Activated naive CD8-positive, alpha-beta T cell treated with anti-CD3 and anti-CD28 coated beads, Interleukin-2, amount 10 ng/mL, durations not matched to agents 7 days and 5 days (primary cell): ENCODE results near the gene METTL23. TPM values are rescaled to one million over a fixed set of nuclear protein-coding genes. Genes with fewer than 3 reads are reported as not detected.

Experiments used
- ATAC-seq: fragments of 150-1000 bp; cut with Tn5 transposase; one replicate; pipeline ENCODE4 v1.10.0; 2021; ENCODE audit warnings: low read depth, moderate library complexity
- POLR2A ChIA-PET: fragments of 350-600 bp; sonication (Branson Sonifier 250); formaldehyde crosslinking; loops from one replicate; lab custom pipeline; 2021; ENCODE audit warnings: antibody characterized with exemption; lab: Charles Lee
- DNase-seq: peaks from one replicate; pipeline ENCODE4 v3.0.0; 2021
- H3K27ac Mint-ChIP-seq: one replicate; pipeline ENCODE4 v1.8.0; 2022; ENCODE audit warnings: mild to moderate bottlenecking, mixed read lengths
- H3K27me3 Mint-ChIP-seq: one replicate; pipeline ENCODE4 v1.8.0; 2022; ENCODE audit warnings: mild to moderate bottlenecking, moderate library complexity, mixed read lengths
- H3K36me3 Mint-ChIP-seq: one replicate; pipeline ENCODE4 v1.8.0; 2021; ENCODE audit warnings: mild to moderate bottlenecking, mixed read lengths
- H3K4me1 Mint-ChIP-seq: one replicate; pipeline ENCODE4 v1.8.0; 2021; ENCODE audit warnings: mixed read lengths
- H3K4me3 Mint-ChIP-seq: one replicate; pipeline ENCODE4 v1.8.0; 2022; ENCODE audit warnings: mild to moderate bottlenecking, moderate library complexity, mixed read lengths
- H3K9me3 Mint-ChIP-seq: one replicate; pipeline ENCODE4 v1.8.0; 2021; ENCODE audit warnings: mixed read lengths
- total RNA-seq, 2 experiments: library from RNA; stranded (reverse); gene quantifications; one replicate each; pipeline ENCODE4 v1.2.3, GENCODE V29; 2021

The METTL23 gene, protein sequence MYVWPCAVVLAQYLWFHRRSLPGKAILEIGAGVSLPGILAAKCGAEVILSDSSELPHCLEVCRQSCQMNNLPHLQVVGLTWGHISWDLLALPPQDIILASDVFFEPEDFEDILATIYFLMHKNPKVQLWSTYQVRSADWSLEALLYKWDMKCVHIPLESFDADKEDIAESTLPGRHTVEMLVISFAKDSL
- 10 to 100 TPM; 51.1 to 54.1 TPM for total RNA-seq

DNA sequence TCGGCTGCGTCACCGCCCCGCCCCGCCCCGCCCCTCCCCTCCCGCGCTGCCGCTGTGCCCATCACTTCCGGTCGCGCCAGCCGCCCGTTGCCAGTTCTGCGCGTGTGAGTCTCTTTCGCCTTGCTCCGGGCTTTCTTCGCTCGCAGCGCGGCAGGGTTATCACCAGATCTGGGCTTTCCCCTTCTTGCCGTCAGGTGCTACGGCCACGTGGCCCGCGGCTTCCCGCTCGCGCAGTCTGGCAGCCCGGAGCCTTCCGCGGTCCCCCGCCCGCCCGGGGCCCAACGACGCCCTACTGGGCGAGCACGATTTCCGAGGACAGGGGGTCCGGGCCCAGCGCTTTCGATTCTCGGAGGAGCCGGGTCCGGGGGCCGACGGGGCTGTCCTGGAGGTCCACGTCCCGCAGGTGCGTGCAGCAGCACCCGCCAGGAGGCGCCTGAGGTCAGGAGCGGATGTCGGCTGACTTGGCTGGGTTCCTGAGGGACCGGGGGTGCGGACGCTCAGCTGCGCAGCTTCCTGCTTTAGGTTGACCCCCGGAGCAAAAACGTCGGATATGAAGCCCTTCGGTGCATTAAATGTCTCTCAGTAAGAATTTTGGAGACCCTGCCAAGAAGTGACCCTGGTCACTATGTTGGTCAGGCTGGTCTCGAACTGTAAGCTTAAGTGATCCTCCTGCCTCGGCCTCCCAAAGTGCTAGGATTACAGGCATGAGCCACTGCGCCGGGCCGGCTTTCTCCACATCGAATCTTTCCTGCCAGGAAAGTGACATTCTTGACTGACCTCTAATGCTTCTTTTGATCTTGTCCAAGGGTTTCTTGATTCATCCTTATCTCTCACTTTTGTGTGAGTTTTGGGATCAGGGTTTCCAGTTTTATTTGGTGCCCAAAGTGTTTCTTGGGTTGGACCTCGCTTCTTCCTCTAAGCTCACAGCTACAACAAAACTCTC is at the start of gene METTL23:
METTL23 (plus strand) TSS at position 64 of the 943 bp plus-strand sequence. CDS start 2,872 bp downstream, outside the sequence.
- no peaks in the 10 kb centered on the region for H3K9me3 Mint-ChIP-seq
- peaks cover 40% of the 10 kb centered on the region for H3K36me3 Mint-ChIP-seq
- peak; percentile 48 for ATAC-seq
- H3K4me3 Mint-ChIP-seq = peak within 1 kb of the TSS; percentile 99
- DNase-seq = peak; percentile 92
- peak within 1 kb of the TSS; percentile 99 for H3K27ac Mint-ChIP-seq
- H3K4me1 Mint-ChIP-seq = peaks cover 38% of the 10 kb centered on the region
- no peaks in the 10 kb centered on the region for H3K27me3 Mint-ChIP-seq
- POLR2A ChIA-PET = interaction anchor here (0.6 to 5.6 kb wide), 17 partner anchors 10 to 712 kb away, joined by 3 to 100 read pairs (median 7); partner anchors contain the start of genes MFSD11 and SRSF2

DNA sequence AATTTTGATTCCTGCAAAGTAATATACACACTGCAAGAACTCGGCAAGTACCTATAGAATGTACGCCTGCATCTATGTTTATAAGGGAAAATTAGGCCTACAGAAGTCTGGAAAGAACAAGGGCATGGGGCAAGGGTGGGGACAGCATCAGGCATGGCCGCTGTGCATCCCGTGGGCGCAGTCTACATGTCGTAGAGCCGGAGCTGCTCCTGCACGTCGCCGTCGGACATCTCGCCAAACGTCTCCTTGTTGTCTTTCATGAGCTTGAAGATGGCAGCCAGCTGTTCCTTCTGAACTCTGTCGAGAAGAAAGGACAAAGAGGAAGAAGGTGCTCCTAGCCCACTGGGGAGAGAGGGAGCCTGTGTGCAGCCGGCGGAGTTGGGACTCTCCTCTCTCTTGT is 49.2 kb upstream of the METTL23 start:
- no peak for ATAC-seq
- H3K36me3 Mint-ChIP-seq = peaks cover 3% of the 10 kb centered on the region
- H3K27ac Mint-ChIP-seq = no peak overlapping the region
- no peaks in the 10 kb centered on the region for H3K9me3 Mint-ChIP-seq
- POLR2A ChIA-PET = interaction anchor here (0.6 to 1.1 kb wide), 3 partner anchors 20 to 795 kb away, joined by 3 to 5 read pairs (median 3); no protein-coding TSS in a partner anchor
- DNase-seq = no peak
- H3K27me3 Mint-ChIP-seq = no peaks in the 10 kb centered on the region
- peaks cover 15% of the 10 kb centered on the region for H3K4me1 Mint-ChIP-seq
- no peak overlapping the region for H3K4me3 Mint-ChIP-seq

DNA sequence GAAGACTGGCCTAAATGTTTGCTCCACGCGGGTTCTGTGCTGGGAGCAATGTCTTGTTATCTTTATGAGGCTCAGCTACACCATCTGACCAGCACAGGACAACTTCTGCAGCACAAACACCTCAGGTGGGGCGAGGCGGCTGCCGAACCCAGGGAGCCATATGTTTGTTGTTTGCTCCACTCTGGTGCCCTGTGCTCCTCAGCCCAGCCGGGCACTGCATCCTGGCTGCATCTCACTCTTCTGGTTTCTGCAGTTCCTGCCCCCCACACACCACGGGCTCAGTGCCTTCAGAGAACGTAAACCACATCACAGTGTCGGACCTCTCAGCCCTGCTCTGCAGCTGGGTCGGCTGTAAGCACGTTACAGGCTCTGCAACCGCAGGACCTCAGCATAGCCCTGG is 48.3 kb upstream of the METTL23 start:
- ATAC-seq (peak; percentile 89), DNase-seq (peak; percentile 60)
- Mint-ChIP-seq H3K4me3 (no peak overlapping the region), H3K27ac (no peak overlapping the region), H3K4me1 (peaks cover 9% of the 10 kb centered on the region), H3K9me3 (no peaks in the 10 kb centered on the region), H3K36me3 (peaks cover 3% of the 10 kb centered on the region), H3K27me3 (no peaks in the 10 kb centered on the region)
- POLR2A ChIA-PET = interaction anchor here (0.6 to 1.1 kb wide), 3 partner anchors 20 to 796 kb away, joined by 3 to 5 read pairs (median 3); no protein-coding TSS in a partner anchor

DNA sequence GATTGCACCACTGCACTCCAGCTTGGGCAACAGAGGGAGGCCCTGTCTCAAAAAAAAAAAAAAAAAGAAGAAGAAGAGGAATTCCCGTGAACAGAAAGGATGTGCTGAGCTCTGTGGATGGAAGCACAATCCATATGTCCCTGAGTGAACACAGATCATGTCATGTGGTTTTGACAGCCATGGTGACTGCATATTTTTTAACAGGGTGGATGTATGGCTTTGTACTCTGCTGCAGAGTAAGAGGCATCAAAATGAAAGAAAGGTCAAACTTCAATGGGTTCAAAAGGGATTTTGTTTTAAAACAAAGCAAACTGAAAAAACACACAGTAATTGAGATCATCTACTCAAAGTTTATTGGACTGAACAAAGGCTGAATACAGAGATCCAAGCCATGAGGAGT is 47.4 kb upstream of the METTL23 start:
- Mint-ChIP-seq H3K27ac (peak overlapping the region; percentile 18), H3K36me3 (peaks cover 3% of the 10 kb centered on the region), H3K4me3 (peak overlapping the region; percentile 7), H3K4me1 (peaks cover 4% of the 10 kb centered on the region), H3K9me3 (no peaks in the 10 kb centered on the region), H3K27me3 (no peaks in the 10 kb centered on the region)
- DNase-seq (no peak), ATAC-seq (no peak)
- POLR2A ChIA-PET = no interaction called here

DNA sequence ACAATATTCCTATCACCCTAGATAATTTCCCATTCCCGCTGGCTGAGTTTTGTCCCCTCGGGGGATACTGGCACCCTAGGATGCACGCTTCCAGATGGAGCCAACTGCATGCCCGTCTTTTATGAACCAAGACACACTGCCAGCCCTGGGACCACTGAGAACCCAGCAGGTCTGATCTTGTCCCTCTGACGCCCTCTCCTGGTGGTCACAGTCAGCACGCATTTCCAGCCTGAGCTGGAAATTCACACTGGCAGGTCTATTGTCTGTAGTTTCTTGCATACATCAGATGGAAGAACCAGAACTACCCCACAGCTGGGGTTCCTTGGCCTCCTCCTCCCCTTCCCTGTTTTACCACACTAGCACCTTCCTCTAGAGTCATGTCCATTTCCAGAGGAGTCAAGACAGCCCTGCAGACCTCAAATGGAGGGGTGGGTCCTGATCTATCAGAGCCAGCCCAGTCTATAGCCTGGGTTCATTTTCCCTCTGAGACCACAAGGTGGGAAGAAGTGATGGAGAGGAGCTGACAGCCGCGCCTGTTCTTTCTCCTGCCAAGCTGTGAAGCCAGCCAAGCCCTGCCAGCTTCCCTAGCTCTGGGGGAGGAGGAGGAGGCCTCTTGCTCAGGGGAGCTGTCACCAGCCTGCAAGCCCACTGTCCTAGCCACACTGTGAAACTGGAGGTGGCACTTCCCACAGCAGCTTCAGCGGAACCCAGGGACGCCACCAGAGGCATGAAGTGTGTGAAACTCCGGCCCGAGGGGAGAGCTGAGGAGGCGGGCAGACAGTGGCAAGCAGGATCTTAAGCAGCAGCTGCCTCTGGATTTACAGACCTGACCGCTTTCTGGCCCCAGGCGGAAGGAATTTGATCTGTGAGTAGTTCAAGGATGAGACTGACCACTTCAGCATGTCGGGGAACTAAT is 45.2 kb upstream of the METTL23 start:
- H3K36me3 Mint-ChIP-seq = peaks cover 3% of the 10 kb centered on the region
- POLR2A ChIA-PET = interaction anchor here (0.6 to 1.7 kb wide), 2 partner anchors 10 to 135 kb away, joined by 3 to 8 read pairs; no protein-coding TSS in a partner anchor
- no peak overlapping the region for H3K27ac Mint-ChIP-seq
- H3K4me1 Mint-ChIP-seq = peaks cover 4% of the 10 kb centered on the region
- no peaks in the 10 kb centered on the region for H3K9me3 Mint-ChIP-seq
- no peaks in the 10 kb centered on the region for H3K27me3 Mint-ChIP-seq
- ATAC-seq = peak; percentile 62
- peak; percentile 74 for DNase-seq
- H3K4me3 Mint-ChIP-seq = no peak overlapping the region

DNA sequence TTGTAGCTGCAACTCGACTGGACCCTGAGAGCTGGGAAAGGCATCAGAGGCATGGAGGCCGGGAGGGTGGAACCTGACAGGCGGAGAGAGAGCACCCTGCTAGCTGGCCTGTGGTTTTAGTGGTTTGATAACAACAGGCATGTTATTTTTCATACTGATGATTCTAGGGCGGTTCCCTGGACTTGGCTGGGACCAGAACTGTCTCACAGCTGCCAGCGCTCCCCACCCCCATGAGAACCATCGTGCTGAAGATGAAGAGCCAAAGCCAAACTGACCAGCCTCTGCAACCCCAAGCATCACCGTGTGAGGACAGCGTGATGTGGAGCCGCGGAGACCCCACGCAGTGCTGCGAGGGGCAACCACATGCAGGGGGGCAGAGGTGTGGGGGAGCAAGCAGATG is 44.3 kb upstream of the METTL23 start:
- peaks cover 3% of the 10 kb centered on the region for H3K36me3 Mint-ChIP-seq
- ATAC-seq (no peak), DNase-seq (no peak)
- H3K9me3 Mint-ChIP-seq = no peaks in the 10 kb centered on the region
- POLR2A ChIA-PET = interaction anchor here (1.7 kb wide), 1 partner anchor 10 kb away, joined by 8 read pairs; no protein-coding TSS in a partner anchor
- peak overlapping the region; percentile 17 for H3K27ac Mint-ChIP-seq
- H3K4me3 Mint-ChIP-seq = no peak overlapping the region
- peaks cover 4% of the 10 kb centered on the region for H3K4me1 Mint-ChIP-seq
- no peaks in the 10 kb centered on the region for H3K27me3 Mint-ChIP-seq

DNA sequence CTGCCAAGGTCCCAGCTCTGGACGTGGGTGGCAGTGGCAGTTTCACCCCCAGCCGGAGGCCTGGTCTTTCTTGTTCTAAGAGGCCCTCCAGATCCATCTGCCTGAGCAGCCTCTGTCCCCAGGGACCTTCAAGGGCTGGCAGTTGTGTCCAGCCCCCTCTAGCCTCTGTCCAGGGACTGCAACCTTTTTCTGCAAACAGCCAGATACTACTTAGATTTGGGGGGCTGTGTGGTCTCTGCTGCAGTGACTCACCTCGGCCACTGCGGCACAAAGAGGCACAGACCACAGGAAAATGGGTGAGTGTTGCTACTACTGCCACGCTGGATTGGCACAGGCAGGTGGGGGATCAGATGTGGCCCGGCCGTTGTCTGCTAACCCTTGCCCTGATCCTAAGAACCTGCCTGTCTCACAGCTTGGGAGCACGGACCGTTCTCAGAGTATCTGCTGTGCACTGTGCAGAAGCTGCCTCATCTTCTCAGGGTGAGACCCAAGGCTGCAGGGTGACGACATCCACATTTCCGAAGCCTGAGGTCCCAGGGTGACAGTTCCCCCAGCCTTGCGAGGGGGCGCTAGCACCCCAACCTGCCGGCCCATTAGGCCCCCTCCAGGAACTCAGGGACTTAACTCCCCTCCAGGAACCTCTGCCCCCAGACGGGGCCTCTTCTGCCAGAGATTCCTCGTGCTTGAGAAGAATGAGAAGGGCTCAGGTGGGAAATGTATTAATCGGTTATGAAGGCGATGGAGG is 43.5 kb upstream of the METTL23 start:
- Mint-ChIP-seq H3K27me3 (no peaks in the 10 kb centered on the region), H3K4me1 (peaks cover 4% of the 10 kb centered on the region), H3K9me3 (no peaks in the 10 kb centered on the region), H3K4me3 (no peak overlapping the region), H3K36me3 (peaks cover 3% of the 10 kb centered on the region), H3K27ac (no peak overlapping the region)
- ATAC-seq (no peak), DNase-seq (no peak)
- POLR2A ChIA-PET = interaction anchor here (0.6 kb wide), 1 partner anchor 182 kb away, joined by 3 read pairs; the partner anchor contains the start of gene RHBDF2

DNA sequence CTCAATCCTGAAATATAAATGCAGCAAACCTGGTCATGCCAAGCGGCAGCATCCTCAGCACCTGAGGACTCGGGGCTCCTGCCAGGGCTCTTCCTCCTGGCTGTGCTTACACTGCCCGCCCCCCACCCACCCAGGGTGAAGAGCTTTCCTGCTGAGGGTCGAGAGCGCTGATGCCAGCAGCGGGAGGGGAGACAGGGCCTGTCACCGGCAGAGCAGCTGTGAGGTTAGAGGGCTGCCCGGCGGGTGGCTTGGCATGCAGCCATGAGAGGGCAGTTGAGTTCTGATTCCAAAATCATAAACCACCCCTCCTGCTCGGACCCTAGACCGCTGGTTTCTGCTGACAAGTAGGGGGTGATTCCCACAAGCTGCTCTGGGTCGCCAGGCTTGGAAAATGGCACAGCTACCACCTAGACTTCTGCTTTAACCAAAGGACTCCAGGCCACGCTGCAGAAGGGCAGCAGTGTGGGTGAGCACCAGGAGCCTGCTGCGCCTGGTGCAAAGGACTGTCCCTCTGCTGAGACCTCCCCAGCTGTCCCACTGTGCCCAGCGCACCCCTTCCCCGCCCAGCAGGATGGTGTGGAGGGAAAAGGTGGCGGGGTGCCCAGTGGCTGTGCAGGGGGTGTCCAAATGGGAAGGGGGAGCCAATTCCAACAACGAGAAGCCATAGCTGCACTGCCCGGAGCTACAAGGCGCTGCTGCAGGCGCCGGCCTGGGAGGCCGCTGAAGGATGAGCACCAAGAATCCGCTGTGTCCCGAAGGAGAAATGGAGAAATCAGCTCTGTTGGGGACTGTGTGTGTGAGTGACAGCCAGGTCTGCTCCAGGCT is 42.5 kb upstream of the METTL23 start:
- no peak for ATAC-seq
- peaks cover 4% of the 10 kb centered on the region for H3K4me1 Mint-ChIP-seq

DNA sequence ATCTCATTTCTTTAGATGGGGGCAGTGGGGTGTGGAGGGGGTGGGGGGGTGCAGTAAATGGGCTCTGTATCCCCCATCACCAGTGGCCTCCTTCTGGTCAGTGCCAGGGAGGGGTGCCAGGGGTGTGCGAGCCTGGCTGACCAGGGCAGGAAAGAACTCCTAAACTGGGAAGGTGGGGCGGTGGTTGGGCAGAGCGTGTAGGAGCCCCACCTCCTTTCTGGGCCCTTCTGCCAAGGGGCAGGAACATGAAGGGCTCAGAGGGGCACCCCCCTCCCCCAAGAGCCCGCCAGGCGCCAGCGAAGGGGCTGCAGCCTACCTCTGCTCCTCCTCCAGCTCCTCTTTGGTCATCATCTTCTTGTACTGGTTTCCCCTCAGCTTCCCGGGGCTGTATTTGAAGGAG is 41.9 kb upstream of the METTL23 start:
- Mint-ChIP-seq H3K27me3 (no peaks in the 10 kb centered on the region), H3K4me1 (peaks cover 4% of the 10 kb centered on the region), H3K36me3 (no peaks in the 10 kb centered on the region), H3K27ac (no peak overlapping the region), H3K9me3 (no peaks in the 10 kb centered on the region), H3K4me3 (no peak overlapping the region)
- DNase-seq = no peak
- POLR2A ChIA-PET = interaction anchor here (1.4 kb wide), 1 partner anchor 13 kb away, joined by 4 read pairs; no protein-coding TSS in a partner anchor
- no peak for ATAC-seq

More for the DNA sequence above, 42.5 kb upstream of the METTL23 start:
- POLR2A ChIA-PET = interaction anchor here (0.6 to 1.4 kb wide), 2 partner anchors 12 to 183 kb away, joined by 3 to 4 read pairs; partner anchors contain the start of gene RHBDF2
- Mint-ChIP-seq H3K36me3 (peaks cover 3% of the 10 kb centered on the region), H3K4me3 (no peak overlapping the region), H3K9me3 (no peaks in the 10 kb centered on the region), H3K27me3 (no peaks in the 10 kb centered on the region), H3K27ac (no peak overlapping the region)
- no peak for DNase-seq

DNA sequence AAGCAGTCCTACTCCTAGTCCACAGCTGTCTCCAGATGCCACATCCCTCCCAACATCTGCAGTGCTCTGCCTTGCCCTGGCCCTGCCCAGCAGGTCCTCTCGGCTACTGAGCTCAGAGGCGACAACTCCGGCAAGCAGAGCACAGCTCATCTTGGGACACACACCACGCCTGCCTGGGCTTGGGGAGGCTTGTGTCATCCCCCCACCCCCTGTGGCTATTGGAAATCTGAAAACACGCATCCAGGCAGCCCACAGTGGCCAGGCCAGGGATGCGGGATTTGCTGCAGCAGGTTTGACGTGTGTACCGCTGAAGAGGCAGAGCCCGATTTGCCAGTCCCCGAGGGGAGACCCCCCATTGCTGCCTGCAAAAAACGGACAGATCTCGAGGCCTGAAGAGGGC is 41.3 kb upstream of the METTL23 start:
- H3K4me3 Mint-ChIP-seq = no peak overlapping the region
- H3K4me1 Mint-ChIP-seq = peaks cover 4% of the 10 kb centered on the region
- no peaks in the 10 kb centered on the region for H3K27me3 Mint-ChIP-seq
- ATAC-seq (no peak), DNase-seq (no peak)
- H3K36me3 Mint-ChIP-seq = no peaks in the 10 kb centered on the region
- H3K27ac Mint-ChIP-seq = no peak overlapping the region
- POLR2A ChIA-PET = interaction anchor here (1.4 kb wide), 1 partner anchor 13 kb away, joined by 4 read pairs; no protein-coding TSS in a partner anchor
- H3K9me3 Mint-ChIP-seq = no peaks in the 10 kb centered on the region

DNA sequence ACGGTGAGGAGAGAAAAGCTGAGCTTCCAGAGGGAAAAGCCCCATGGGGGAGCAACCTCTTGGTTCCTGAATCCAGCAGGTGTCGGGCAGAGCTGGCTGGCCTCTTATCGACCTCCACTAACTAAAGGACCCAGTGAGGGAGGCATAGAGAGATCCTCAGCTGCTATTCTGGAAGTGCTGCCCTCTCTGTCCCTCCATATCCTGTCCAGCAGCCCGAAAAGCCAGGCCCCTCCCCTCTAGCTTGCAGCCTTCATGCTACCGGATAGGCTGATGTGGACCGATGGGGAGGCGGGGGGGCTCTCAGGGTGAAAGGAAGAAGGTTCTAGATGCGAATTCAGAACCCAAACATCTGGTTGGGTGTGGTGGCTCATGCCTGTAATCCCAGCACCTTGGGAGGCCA is 40.8 kb upstream of the METTL23 start:
- Mint-ChIP-seq H3K36me3 (no peaks in the 10 kb centered on the region), H3K27me3 (no peaks in the 10 kb centered on the region), H3K9me3 (no peaks in the 10 kb centered on the region), H3K4me1 (peaks cover 4% of the 10 kb centered on the region), H3K4me3 (no peak overlapping the region), H3K27ac (no peak overlapping the region)
- POLR2A ChIA-PET = no interaction called here
- DNase-seq (no peak), ATAC-seq (no peak)
